HK-2 (cell line): ENCODE results near the gene PROCR.
"Not testable (repeated sequence)": the region's sequence is repeated elsewhere in the genome, so short reads cannot be mapped to it uniquely, and the experiment has no call there.

ENCODE experiments used
- DNase-seq: peaks from one replicate; pipeline ENCODE4 v3.0.0-alpha.2; 2018; ENCODE audit not compliant: unreplicated experiment

Gene PROCR

GRCh38 chr20:35193031-35193791 is 21.3 kb downstream of the PROCR start:
- not testable (repeated sequence) for DNase-seq

GRCh38 chr20:35196313-35196712 is 24.4 kb downstream of the PROCR start:
- no peak for DNase-seq

GRCh38 chr20:35199740-35200139 is 27.9 kb downstream of the PROCR start:
- no peak for DNase-seq

GRCh38 chr20:35200267-35200666 is 28.4 kb downstream of the PROCR start:
- no peak for DNase-seq

- DNase-seq, result not testable (repeated sequence)
These were observed 29.6 kb downstream of the PROCR start for GRCh38 chr20:35201467-35201866.

- DNase-seq, result no peak
These were observed 34.9 kb downstream of the PROCR start for GRCh38 chr20:35206802-35207201.

- peak; percentile 77 for DNase-seq
These were observed 36.2 kb downstream of the PROCR start for GRCh38 chr20:35207950-35208611.

- peak; percentile 59 for DNase-seq
These were observed 43.4 kb downstream of the PROCR start for GRCh38 chr20:35215066-35215956.

- DNase-seq, result peak; percentile 44
These were observed 44.7 kb downstream of the PROCR start for GRCh38 chr20:35216541-35216940.

GRCh38 chr20:35223941-35224340 is 52.1 kb downstream of the PROCR start:
- DNase-seq, result no peak

- no peak for DNase-seq
These were observed 52.7 kb downstream of the PROCR start for GRCh38 chr20:35224536-35224935.

- DNase-seq, result no peak
These were observed 53.6 kb downstream of the PROCR start for GRCh38 chr20:35225319-35226125.

- DNase-seq, result no peak
These were observed 54.4 kb downstream of the PROCR start, which contains the start of gene MMP24 for GRCh38 chr20:35226126-35226883. Gene MMP24 (plus strand): TSS chr20:35226690. CDS start chr20:35226739, 49 bp downstream.
